HUES48 (cell line): Measurements from ENCODE around the gene NSA2.
"Not testable (repeated sequence)": the region's sequence is repeated elsewhere in the genome, so short reads cannot be mapped to it uniquely, and the experiment has no call there.

Source experiments
- H3K27ac ChIP-seq: one replicate; pipeline ENCODE4 v1.7.0; 2013; ENCODE audit warnings: low read depth, low read length, inconsistent platforms
- H3K27me3 ChIP-seq: 2 replicates; pipeline ENCODE4 v1.6.1; 2013; ENCODE audit warnings: mild to moderate bottlenecking, low read length; ENCODE audit not compliant: control insufficient read depth, insufficient read depth
- H3K36me3 ChIP-seq: 2 replicates; pipeline ENCODE4 v1.6.1; 2013; ENCODE audit warnings: low read length; ENCODE audit not compliant: control insufficient read depth, insufficient read depth
- H3K4me1 ChIP-seq: 2 replicates; pipeline ENCODE4 v1.6.1; 2013; ENCODE audit warnings: mild to moderate bottlenecking, low read length; ENCODE audit not compliant: control insufficient read depth, insufficient read depth
- H3K4me3 ChIP-seq: 2 replicates; pipeline ENCODE4 v1.5.1; 2013; ENCODE audit warnings: mild to moderate bottlenecking, low read depth, low read length
- H3K9ac ChIP-seq: 2 replicates; pipeline ENCODE4 v1.6.1; 2013; ENCODE audit warnings: mild to moderate bottlenecking, low read depth, low read length, moderate library complexity
- H3K9me3 ChIP-seq: 2 replicates; pipeline ENCODE4 v1.6.1; 2013; ENCODE audit warnings: low read length; ENCODE audit not compliant: control insufficient read depth, insufficient read depth

Gene NSA2

DNA sequence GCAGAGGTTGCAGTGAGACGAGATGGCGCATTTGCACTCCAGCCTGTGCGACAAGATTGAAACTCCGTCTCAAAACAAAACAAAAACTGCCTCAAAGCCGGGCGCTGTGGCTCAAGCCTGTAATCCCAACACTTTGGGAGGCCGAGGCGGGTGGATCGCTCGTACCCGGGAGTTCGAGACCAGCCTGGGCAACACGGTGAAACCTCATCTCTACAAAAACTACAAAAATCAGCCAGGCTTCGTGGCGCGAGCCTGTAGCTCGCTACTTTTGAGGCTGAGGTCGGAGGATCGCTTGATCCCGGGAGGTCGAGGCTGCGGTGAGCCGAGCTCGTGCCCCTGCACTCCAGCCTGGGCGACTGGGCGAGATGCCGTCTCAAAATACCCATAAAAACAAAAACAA lies 1.1 kb upstream of the NSA2 start:
- H3K36me3 ChIP-seq = peaks cover 53% of the 10 kb centered on the region
- no peak overlapping the region for H3K27ac ChIP-seq
- H3K4me3 ChIP-seq = peak overlapping the region; percentile 99
- peak overlapping the region; percentile 38; the same call in 1 of the 2 replicates for H3K9ac ChIP-seq
- no peaks in the 10 kb centered on the region for H3K27me3 ChIP-seq
- peaks cover 5% of the 10 kb centered on the region; the same call in 1 of the 2 replicates for H3K4me1 ChIP-seq
- H3K9me3 ChIP-seq = no peaks in the 10 kb centered on the region

DNA sequence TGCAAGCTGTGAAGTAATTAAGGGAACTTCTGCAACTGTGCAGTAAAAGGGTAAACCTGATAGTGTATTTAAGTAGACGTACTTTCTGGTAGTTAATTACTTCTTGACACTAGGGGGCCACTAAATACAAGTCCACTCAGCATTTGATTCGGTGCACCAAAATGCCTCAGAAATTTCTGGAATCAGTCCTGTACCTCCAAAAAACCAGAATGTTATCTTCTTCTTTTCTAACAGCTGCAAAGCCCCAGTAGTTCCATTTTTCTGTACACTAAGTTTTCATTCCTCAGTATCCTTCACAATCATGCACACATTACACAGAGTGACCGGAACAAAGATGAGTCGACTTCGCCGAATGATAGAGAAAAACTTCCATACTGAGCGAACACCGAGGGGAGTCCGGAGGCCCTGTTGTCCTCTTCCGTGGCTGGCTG lies 616 bp upstream of the NSA2 start:
- Histone ChIP-seq H3K27me3 (no peaks in the 10 kb centered on the region), H3K27ac (peak overlapping the region; percentile 84), H3K9me3 (no peaks in the 10 kb centered on the region), H3K4me1 (peaks cover 5% of the 10 kb centered on the region; the same call in 1 of the 2 replicates), H3K9ac (peak overlapping the region; percentile 62), H3K4me3 (peak overlapping the region; percentile 99), H3K36me3 (peaks cover 57% of the 10 kb centered on the region)

DNA sequence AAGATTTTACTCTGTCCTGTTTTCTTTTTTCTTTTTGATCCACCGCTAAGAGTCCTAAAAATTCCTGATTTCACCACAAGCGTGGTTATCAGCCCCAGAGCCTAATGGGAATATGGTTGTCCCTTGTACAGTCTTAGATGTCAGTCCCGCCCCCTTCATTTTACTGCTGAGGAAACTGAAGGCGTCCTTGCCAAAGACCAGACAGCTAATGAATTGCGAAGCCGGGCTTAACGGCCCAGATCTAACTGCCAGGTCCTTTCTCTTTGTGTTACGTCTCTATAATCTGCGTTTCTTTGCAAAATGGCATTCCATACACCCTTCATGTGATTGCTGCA lies 497 bp downstream of the NSA2 start:
- H3K4me1 ChIP-seq = peaks cover 5% of the 10 kb centered on the region; the same call in 1 of the 2 replicates
- no peaks in the 10 kb centered on the region for H3K27me3 ChIP-seq
- peaks cover 50% of the 10 kb centered on the region for H3K36me3 ChIP-seq
- H3K9ac ChIP-seq = peak overlapping the region; percentile 60
- H3K9me3 ChIP-seq = no peaks in the 10 kb centered on the region
- H3K27ac ChIP-seq = peak overlapping the region; percentile 63
- H3K4me3 ChIP-seq = peak overlapping the region; percentile 99

DNA sequence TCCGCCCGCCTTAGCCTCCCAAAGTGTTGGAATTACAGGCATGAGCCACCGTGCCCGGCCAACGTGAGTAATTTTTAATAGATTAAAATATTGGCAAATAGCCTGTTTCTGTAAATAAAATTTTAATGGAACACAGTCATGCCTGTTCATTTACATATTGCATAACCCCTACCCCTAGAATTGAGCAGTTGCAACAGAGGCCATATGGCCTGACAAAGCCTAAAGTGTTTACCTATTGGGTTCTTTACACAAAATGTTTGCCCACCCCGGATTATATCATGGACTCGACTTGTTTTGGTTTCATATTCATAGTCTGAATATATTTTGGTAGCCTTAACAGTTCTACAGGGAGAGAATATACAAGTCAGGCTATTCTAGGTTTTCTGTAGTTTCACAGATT lies 5.3 kb downstream of the NSA2 start:
- Histone ChIP-seq H3K9me3 (no peaks in the 10 kb centered on the region), H3K9ac (no peak overlapping the region), H3K36me3 (peaks cover 77% of the 10 kb centered on the region), H3K27ac (no peak overlapping the region), H3K4me1 (peaks cover 5% of the 10 kb centered on the region; the same call in 1 of the 2 replicates), H3K4me3 (no peak overlapping the region), H3K27me3 (no peaks in the 10 kb centered on the region)

DNA sequence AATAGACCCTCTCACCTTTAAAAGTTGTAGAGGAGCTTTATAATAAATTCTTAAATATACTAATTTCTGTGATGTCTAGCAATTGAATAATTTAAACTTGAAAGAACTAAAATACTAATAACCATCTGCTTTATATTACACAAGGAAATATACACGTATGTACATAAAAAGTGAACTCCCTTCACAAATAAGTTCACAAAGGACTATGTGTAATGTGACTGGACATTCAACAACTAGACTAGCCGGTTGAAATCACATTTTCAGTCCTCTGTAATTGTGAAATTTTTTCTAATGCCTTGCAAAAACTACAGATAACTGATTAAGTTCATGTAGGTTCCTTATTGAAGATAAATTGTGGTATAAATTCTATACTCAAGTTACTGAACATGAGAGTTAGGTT lies 11.6 kb downstream of the NSA2 start:
- H3K27me3 ChIP-seq = no peaks in the 10 kb centered on the region
- no peak overlapping the region for H3K9ac ChIP-seq
- peaks cover 97% of the 10 kb centered on the region for H3K36me3 ChIP-seq
- no peaks in the 10 kb centered on the region for H3K4me1 ChIP-seq
- H3K4me3 ChIP-seq = no peak overlapping the region
- no peaks in the 10 kb centered on the region for H3K9me3 ChIP-seq
- no peak overlapping the region for H3K27ac ChIP-seq

DNA sequence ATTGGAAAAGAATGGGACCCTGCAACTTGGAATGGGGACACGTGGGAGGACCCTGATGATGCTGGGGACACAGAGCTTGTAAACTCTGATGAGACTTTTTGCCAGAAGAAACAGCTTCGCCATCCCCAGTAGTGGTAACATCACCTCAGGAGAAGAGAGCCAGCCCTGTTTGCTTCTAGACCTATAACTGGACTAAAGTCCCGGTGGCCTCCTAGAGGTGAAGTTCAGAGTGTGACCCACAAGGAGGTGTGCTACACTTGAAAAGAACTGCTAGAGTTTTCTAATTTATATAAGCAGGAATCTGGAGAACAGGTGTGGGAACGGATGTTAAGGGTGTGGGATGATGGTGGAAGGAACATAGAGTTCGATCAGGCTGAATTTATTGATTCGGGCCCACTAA lies 19.8 kb downstream of the NSA2 start:
- no peaks in the 10 kb centered on the region for H3K9me3 ChIP-seq
- H3K4me1 ChIP-seq = no peaks in the 10 kb centered on the region
- peaks cover 81% of the 10 kb centered on the region for H3K36me3 ChIP-seq

DNA sequence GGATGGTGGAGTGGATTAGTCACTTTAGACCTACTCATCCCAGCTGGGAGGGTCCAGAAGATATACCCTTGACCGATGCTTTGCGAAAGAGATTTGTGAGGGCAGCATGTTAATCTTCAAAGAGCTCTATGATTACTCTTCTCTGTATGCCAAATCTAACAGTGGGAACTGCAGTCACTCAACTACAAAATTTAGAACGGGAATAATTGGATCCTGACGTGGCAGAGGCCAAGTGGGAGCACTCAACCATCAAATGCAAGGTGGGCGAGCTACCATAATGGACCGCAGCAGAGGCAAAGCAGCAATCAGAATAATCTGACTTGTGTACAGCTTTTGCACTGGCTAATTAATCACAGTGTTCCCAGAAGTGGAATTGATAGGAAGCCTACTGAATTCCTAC lies 20.4 kb downstream of the NSA2 start:
- H3K4me3 ChIP-seq = no peak overlapping the region
- no peaks in the 10 kb centered on the region for H3K9me3 ChIP-seq
- H3K9ac ChIP-seq = no peak overlapping the region
- H3K27me3 ChIP-seq = no peaks in the 10 kb centered on the region
- H3K36me3 ChIP-seq = peaks cover 81% of the 10 kb centered on the region
- H3K27ac ChIP-seq = no peak overlapping the region
- no peaks in the 10 kb centered on the region for H3K4me1 ChIP-seq

More for the DNA sequence above, 19.8 kb downstream of the NSA2 start:
- Histone ChIP-seq H3K27me3 (no peaks in the 10 kb centered on the region), H3K4me3 (no peak overlapping the region), H3K9ac (no peak overlapping the region), H3K27ac (no peak overlapping the region)

DNA sequence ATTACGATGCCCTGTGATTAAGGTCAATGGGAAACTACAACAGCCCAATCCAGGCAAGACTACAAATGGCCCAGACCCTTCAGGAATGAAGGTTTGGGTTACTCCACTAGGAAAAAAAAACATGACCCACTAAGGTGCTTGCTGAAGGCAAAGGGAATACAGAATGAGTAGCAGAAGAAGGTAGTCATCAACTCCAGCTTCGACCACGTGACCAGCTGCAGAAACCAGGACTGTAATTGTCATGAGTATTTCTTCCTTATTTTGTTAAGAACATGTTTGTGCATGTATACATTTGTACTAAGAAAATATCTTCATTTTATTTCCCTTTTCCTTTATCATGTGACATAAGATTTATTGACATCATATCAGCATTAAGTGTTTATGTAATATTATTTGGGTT lies 24.6 kb downstream of the NSA2 start:
- not testable (repeated sequence) for H3K27me3 ChIP-seq, H3K4me3 ChIP-seq, H3K4me1 ChIP-seq, H3K9me3 ChIP-seq, H3K9ac ChIP-seq, H3K27ac ChIP-seq
- peaks cover 91% of the 10 kb centered on the region for H3K36me3 ChIP-seq

DNA sequence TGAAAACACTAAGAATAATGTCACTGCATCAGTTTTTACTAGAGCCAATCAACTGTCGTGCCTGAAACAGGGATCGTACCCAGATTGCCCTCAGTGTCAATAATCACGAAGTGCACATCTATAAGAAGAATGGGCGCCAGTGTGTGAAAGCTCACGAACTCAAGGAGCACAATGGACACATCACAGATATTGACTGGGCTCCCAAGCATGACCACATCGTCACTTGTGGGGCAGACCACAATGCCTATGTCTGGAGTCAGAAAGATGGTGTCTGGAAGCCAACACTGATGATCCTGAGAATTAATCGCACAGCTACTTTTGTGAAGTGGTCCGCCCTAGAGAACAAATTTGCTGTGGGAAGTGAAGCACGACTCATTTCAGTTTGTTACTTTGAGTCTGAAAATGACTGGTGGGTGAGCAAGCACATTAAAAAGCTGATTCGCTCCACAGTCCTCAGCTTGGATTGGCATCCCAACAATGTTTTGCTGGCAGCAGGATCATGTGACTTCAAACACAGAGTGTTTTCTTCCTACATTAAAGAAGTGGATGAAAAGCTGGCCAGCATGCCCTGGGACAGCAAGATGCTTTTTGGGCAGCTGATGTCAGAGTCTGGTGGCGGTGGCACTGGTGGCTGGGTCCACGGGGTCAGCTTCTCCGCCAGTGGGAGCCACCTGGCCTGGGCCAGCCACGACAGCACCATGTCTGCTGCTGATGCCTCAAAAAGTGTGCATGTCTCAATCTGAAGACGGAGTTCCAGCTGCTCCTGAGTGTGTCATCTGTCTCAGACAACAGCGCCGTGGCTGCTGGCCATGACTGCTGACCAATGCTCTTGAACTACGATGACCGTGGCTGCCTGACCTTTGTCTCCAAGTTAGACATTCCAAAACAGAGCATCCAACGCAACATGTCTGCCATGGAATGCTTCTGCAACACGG lies 32.2 kb downstream of the NSA2 start:
- Histone ChIP-seq H3K36me3 (peaks cover 94% of the 10 kb centered on the region), H3K4me3 (no peak overlapping the region), H3K4me1 (no peaks in the 10 kb centered on the region), H3K9ac (no peak overlapping the region), H3K27me3 (no peaks in the 10 kb centered on the region), H3K9me3 (no peaks in the 10 kb centered on the region), H3K27ac (no peak overlapping the region)

DNA sequence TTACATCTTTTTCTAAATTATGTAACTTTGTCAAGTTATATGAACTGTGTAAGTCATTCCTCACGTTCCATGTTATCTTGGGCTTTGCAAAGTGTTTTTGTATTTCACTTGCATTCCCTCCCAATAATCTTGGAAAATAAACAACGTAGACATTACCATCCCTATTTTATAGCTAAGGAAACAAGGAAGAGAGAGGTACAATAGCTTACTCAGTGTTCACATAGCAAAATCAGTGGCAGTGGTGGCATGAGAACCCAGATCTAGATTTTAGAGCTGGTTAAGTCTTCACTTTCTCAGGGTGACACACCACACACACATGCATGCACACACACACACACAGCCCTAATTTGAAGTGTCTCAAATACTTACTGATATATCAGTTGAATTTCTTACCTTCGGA lies 34.1 kb downstream of the NSA2 start:
- Histone ChIP-seq H3K9me3 (no peaks in the 10 kb centered on the region), H3K4me3 (no peak overlapping the region), H3K4me1 (no peaks in the 10 kb centered on the region), H3K27me3 (no peaks in the 10 kb centered on the region), H3K9ac (no peak overlapping the region), H3K27ac (no peak overlapping the region), H3K36me3 (peaks cover 87% of the 10 kb centered on the region)

DNA sequence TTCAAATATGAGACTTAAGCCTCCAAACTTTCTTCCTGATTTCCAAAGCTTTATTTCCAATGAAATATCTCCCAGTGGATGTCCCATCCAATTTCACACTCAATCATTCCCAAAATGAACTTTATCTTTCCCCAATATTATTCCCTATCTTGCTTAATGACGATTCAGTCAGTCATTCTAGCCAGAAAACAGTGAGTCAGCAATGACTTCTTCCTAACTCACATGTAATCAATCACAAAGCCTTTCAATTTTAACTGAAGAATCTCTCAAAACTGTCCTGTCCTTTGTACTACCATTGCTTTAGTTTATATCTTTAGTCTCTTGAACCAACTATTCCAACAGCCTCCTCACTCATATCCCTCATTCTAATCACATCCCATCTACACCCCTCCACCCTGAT lies 34.9 kb downstream of the NSA2 start:
- no peaks in the 10 kb centered on the region for H3K4me1 ChIP-seq
- no peak overlapping the region for H3K9ac ChIP-seq
- peaks cover 79% of the 10 kb centered on the region for H3K36me3 ChIP-seq
- no peaks in the 10 kb centered on the region for H3K9me3 ChIP-seq
- H3K27me3 ChIP-seq = no peaks in the 10 kb centered on the region
- no peak overlapping the region for H3K27ac ChIP-seq
- no peak overlapping the region for H3K4me3 ChIP-seq
